RPMI8226 (cell line): ENCODE results near the gene WDR5.

Source experiments
- DNase-seq: peaks from one replicate; pipeline ENCODE4 v3.0.0-alpha.2; 2015

WDR5 gene

GRCh38 chr9:134189470-134190231 lies 53.8 kb downstream of the WDR5 start:
- no peak for DNase-seq

GRCh38 chr9:134190232-134191121 lies 54.6 kb downstream of the WDR5 start:
- DNase-seq = no peak

- DNase-seq = no peak
Measured at GRCh38 chr9:134191455-134192209, 55.8 kb downstream of the WDR5 start.

GRCh38 chr9:134192311-134192950 lies 56.5 kb downstream of the WDR5 start:
- DNase-seq = no peak

GRCh38 chr9:134192951-134193731 lies 57.3 kb downstream of the WDR5 start:
- no peak for DNase-seq

GRCh38 chr9:134193912-134194535 lies 58.1 kb downstream of the WDR5 start:
- no peak for DNase-seq

- DNase-seq = no peak
Measured at GRCh38 chr9:134195558-134195957, 59.7 kb downstream of the WDR5 start.

- DNase-seq = no peak
Measured at GRCh38 chr9:134196911-134197310, 61.0 kb downstream of the WDR5 start.

- no peak for DNase-seq
Measured at GRCh38 chr9:134198791-134199190, 62.9 kb downstream of the WDR5 start.

- no peak for DNase-seq
Measured at GRCh38 chr9:134200730-134201129, 64.8 kb downstream of the WDR5 start.

- no peak for DNase-seq
Measured at GRCh38 chr9:134203224-134203623, 67.3 kb downstream of the WDR5 start.

GRCh38 chr9:134204041-134204440 lies 68.2 kb downstream of the WDR5 start:
- DNase-seq = no peak

- DNase-seq = no peak
Measured at GRCh38 chr9:134204991-134205578, 69.2 kb downstream of the WDR5 start.

GRCh38 chr9:134205672-134206310 lies 69.9 kb downstream of the WDR5 start:
- DNase-seq = no peak

GRCh38 chr9:134206311-134207300 lies 70.7 kb downstream of the WDR5 start:
- no peak for DNase-seq

GRCh38 chr9:134208310-134208841 lies 72.5 kb downstream of the WDR5 start:
- DNase-seq = no peak

GRCh38 chr9:134208981-134209725 lies 73.3 kb downstream of the WDR5 start:
- DNase-seq = no peak
